ENCODE measurements around the gene LRRC55. TPM values are rescaled to one million over a fixed set of nuclear protein-coding genes. Genes with fewer than 3 reads are reported as not detected.
"Not testable (repeated sequence)": the region's sequence is repeated elsewhere in the genome, so short reads cannot be mapped to it uniquely, and the experiment has no call there.

The LRRC55 gene
- polyA plus RNA-seq, 4 donors: 6.4 to 6.6 (median 6.4) TPM

DNA sequence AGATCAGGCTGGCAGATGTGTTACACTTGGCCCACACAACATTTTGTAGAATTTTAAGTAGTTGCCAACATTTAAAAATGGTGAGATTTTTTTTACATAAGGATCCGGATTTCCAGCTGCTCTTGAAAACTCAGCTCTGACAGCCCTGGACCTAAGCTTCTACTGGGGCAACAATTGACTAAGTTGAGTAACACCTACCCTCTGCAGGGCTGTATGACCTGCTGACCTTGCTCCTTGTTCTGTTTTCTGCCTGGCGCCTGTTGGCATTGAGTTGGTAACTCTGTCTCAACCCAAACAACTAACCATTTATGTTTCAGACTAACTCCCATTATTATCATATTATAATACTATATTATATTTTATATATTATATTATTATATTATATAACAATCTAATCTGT, 21.1 kb upstream of the LRRC55 start:
- DNase-seq (ENCODE audit: low read depth in 4 of 4, low spot score in 3 of 4): no peak

DNA sequence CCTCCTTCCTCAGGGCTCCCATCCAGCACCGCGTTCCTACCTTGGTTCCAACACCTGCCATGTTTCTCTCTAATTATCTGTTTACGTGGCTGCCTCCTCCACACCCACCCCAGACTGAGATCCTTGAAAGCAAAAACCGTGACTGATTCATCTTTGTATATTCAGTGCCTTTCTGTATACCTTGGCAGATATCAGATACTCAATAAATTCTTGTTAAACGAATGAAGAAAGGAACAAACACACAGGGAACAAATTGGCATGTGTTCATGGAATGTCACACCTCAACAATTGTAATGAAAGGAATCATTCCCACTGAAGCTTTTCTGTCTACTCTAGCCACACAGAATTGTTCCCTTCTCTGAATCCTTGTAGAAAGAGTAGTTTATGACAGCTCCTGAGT, 20.4 kb upstream of the LRRC55 start:
- DNase-seq (ENCODE audit: low read depth in 4 of 4, low spot score in 3 of 4): no peak

DNA sequence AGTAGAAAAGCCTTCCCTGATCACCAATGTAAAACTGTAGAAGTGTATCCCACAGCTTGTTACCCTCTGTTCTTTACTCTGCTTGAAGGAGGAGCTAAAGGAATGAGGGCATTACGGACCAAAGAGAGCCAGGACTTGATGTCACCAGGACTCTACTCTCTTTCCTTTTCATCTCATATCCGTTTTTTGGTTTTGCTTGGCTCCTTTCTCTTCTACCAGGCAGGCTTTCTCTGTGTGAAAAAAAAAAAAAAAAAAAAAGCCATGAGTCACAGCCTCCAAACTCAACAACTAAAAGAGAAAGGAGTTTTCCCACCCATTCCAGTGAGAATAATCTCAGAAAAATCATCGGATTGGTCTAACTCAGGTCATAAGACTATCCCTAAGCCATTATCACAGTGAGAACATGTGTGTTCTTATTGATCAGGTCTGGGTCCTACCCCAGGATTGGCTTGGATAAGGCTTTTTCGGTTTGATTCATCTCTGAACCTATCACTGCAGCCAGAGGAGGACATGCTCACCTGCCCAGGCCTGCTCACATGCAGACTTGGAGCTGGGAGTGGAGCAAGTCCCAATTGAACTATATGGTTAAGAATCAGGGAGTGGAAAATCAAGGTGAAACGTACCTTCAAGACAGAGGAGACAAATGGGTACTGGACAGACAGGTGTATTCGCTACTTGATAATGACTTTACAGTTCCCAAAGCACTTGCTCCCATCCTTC, 19.4 kb upstream of the LRRC55 start:
- no peak for DNase-seq (ENCODE audit: low read depth in 4 of 4, low spot score in 3 of 4)

DNA sequence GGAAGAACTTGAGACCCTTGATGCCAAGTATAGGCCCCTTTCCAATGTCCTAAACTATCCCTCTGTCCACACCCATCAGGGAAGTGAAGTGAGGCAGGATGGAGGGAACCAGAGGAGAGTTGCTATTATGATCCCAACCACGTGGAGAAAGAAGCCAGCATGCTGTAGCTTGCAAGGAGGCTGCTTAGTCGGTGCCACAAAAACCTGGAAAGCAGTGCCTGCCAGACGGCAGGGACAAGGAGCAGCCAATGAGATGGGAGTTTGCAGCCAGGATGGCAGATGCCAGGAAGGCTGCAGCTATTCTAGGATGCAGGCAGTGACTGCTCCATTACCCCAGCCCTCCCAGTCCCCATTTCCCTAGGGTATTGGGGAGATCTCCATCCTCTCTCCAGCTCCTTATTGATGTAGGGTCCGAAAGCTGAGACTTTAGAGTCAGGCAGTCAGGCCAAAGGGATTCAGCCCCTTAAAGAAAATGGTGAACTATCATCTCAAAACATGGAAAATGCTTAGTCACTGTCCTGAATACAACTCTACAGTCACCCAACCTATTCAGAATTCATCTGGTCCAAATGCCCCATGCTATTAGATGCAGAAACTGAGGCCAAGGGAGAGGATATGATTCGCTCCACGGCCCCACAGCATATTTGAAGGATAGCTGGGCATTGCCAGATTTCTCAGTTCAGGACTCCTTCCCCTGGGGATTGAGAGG, 18.4 kb upstream of the LRRC55 start:
- no peak for DNase-seq (ENCODE audit: low read depth in 4 of 4, low spot score in 3 of 4)

DNA sequence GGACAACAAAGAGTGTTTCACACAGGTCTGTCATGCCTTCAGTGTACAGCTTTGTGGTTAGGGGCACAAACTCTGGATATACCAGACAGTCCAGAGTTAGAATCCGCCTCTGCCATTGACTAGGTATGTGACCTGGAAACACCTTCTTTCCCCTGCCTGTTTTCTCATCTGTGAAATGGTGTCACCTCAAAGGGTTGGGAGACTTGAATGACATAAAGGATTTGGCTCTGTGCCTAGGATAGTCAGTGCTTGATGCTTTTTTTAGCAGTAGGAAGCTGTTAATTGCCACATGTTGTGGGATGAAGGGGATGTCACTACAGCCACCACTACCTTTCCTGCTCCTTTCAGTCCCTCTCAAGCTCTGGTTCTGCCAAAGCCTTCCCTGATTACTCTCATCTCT, 17.4 kb upstream of the LRRC55 start:
- DNase-seq (ENCODE audit: low read depth in 4 of 4, low spot score in 3 of 4): no peak

DNA sequence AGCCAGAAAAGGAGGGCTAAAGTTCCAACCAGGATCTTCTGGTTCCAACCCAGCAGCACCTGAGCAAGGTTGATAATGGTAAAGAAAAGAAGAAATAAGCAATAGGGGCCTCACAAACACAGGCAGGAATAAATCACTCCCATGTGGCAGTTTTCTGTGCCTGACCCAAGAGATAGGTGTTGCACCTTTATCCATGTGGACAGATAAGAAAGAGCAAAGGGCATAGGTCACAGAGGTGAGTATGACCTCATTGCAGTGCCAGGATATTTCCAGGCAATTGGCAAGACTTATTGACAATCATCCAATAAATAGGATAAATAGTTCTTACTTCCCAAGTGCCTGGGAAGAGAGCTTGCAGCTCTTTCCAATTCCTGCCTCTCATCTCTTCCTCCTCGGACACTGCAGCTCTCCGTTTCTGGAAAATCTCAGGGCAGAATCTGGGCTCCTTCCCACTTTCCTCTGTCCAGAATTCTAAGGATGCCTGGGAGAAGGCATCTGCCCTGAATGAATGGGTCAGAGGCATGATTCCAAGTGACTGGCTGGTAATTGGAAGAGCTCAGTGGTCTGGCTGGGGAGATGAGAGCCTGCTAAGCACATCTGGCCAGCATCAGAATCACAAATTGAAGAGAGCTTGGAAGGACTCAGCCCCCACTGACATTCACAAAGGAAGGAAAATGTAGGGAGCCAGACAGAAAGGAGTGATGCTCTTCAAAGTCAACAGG, 14.5 kb upstream of the LRRC55 start:
- no peak for DNase-seq (ENCODE audit: low read depth in 4 of 4, low spot score in 3 of 4)

DNA sequence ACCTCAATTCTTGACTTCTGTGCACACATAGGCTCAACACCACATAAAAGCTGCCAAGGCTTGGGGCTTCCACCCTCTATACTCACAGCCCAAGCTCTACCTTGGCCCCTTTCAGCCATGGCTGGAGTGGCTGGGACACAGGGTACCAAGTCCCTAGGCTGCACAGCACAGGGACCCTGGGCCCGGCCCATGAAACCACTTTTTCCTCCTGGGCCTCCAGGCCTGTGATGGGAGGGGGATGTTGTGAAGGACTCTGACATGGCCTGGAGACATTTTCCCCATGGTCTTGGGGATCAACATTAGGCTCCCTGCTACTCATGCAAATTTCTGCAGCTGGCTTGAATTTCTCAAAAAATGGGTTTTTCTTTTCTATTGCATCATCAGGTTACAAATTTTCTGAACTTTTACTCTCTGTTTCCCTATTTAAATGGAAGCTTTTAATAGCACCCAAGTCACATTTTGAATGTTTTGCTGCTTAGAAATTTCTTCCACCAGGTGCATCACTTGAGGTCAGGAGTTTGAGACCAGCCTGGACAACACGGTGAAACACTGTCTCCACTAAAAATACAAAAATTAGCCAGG, 11.9 kb upstream of the LRRC55 start:
- not testable (repeated sequence) for DNase-seq (ENCODE audit: low read depth in 4 of 4, low spot score in 3 of 4)

DNA sequence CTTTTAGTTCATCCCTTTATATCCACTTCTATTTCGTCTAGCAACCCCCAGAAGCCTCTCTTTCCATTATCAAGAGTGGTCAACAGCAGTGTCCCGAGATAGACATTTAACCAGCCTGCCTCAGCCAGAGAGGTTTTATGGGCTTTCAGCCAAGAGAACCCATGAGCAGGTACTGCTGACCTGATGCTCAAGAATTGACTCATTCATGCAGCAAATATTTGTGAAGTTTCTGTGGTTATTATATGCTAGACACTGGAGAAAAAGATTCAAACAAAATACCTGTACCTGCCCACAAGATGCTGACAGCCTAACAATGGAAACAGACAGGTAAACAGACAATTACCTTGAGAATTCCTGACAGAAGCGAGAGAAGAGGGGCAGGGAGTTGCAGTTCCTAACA, 9.7 kb upstream of the LRRC55 start:
- DNase-seq (ENCODE audit: low read depth in 4 of 4, low spot score in 3 of 4): no peak

DNA sequence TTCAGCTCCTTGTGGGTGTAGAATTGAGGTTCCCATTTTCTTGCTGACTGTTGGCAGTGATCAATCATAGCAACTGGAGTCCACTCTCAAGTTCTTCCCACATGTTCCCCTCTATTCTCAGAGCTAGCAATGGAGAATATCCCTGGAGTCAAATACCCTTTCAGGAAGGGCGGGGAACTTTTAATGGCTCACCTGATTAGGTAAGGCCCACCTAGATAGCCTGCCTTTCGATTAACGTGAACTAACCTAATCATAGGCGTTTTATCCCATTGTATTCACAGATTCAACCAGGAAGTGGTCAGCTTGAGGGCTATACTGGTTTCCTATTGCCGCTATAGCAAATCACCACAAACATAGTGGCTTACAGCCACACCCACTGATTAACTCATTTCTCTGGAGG, 7.1 kb upstream of the LRRC55 start:
- DNase-seq (ENCODE audit: low read depth in 4 of 4, low spot score in 3 of 4): no peak

DNA sequence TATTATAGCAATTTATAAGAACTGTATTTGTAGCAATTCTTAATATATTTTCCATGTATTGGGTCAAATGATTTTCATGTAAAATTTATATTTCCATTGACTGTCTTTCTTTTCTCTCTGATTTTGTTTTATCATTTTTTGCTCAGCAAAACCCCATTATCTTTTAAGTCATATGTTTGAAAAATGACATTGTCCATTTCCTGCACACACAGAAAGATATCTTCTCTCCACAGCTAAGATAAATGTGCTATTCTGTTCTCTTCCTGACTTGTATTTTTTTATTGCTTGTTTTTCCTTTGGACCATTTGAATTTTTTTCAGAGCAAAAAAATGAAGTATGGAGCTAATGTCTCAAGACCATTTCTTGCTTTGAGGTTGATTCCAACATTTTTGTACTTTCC, 6.3 kb upstream of the LRRC55 start:
- DNase-seq (ENCODE audit: low read depth in 4 of 4, low spot score in 3 of 4): no peak

DNA sequence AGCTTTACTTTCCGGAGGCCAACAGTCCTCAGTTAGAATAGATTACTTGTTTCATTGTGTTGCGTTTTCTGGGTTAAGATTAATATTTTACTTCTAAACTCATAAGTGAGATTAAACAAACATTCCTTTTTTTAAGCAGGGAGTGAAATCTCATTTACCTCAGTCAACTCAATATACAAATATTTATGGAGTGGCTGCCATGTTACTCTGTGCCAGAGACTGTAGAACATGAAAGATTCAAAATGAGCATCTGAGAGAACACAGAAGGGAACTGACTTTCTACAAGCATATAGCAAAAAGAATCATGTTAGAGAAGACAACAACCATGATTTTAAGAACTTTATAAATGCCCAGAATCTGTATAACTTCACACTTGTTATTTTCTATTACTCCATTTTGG, 3.4 kb upstream of the LRRC55 start:
- DNase-seq (ENCODE audit: low read depth in 4 of 4, low spot score in 3 of 4): no peak

DNA sequence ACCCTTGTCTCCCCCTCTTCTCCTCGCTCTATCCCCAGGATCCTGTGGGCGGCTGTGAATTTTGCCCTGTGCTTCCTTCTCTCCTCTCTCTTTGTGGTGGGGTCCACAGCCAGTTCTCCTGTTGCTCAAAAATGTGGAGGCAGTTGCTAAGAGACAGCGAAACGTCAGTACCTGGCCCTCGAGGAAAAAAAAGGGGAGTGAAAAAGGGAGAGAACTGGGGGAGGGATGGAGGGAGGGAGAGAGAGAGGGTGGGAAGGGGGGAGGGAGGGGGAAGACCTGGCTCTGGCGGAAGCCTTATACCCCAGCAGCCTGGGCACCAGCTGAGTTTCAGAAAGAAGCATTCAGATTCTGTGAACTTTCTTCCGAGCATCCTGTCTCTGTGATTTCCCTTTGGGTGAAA, 2.1 kb upstream of the LRRC55 start:
- DNase-seq (ENCODE audit: low read depth in 4 of 4, low spot score in 3 of 4): no peak

DNA sequence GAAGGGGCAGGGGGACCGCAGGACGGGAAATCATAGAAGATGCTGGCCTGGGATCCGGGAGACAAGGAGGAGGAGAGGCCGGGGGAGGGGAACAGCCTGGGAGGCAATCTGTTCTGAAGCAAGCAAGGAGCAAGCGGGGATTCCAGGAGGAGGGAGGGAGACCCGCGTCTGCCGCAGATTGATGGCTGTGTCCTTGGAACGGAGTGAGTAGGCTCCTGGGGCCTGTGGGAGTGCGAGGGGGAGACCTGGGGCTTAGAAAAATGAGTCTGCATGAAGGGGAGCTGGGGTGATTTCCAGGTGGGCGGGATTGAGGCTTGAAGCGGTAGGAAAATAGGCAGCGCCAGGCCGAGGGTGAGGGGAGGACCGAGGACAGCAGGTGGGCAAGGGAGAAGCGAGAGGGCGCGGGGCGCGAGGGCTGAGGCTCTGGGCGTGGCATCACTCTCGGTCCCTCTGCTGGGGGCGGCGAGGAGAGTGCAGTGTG, 1.6 kb upstream of the LRRC55 start:
- DNase-seq (ENCODE audit: low read depth in 4 of 4, low spot score in 3 of 4): peak in 1 of 4 donors; percentile 7

DNA sequence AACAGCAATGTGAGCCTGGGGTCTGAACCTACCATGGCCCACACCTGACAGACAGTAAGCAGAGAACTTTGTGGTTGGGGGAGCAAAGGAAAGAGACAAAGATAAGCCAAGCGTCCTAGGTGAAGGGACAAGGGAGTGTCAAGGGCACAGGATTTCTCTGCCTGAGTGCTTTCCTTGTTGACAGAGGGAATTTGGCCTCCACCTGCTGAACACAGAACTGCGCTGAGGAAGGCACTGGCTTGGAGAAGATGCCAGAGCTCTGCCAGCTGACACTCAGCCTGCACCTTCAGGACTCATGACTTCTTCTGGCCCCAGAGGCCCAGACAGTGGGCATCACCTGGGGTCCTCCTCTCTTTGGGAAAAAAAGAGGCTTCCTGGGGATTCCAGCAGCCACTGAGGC, 789 bp upstream of the LRRC55 start:
- no peak for DNase-seq (ENCODE audit: low read depth in 4 of 4, low spot score in 3 of 4)

DNA sequence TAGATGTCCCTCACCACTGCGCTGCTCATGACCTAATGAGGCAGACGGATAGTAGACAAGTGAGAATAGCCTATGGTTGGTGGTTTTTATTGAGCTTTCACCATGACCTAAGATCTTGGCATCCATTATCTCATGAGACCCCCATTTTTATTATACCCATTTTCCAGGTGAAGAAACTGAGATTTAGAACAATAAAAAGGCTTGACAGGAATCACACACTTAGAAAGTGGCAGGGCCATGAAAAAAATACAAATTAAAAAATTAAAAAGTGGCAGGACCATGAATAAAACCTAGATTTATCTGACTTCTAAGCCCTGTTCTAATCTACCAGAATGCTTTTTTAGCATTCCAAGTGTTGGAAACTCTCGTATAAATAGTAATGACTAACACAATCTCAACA, 1.1 kb downstream of the LRRC55 start:
- no peak for DNase-seq (ENCODE audit: low read depth in 4 of 4, low spot score in 3 of 4)

DNA sequence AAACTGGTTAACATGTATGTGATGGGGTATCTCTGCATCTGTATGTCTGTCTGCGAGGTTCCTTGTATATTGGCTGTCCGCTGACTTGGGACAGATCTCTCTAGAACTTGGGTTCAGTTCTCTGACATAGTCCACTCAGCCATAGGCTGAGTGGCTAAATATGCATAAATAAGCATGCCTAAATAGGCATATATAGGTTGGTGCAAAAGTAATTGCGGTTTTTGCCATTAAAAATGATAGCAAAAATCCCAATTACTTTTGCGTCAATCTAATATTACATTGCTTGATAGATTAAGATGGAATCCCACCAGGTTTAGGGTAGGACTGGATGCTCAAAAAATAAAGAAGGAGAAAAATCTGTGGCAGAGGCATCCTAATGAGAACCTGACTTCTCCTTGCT, 8.8 kb downstream of the LRRC55 start:
- no peak for DNase-seq (ENCODE audit: low read depth in 4 of 4, low spot score in 3 of 4)

DNA sequence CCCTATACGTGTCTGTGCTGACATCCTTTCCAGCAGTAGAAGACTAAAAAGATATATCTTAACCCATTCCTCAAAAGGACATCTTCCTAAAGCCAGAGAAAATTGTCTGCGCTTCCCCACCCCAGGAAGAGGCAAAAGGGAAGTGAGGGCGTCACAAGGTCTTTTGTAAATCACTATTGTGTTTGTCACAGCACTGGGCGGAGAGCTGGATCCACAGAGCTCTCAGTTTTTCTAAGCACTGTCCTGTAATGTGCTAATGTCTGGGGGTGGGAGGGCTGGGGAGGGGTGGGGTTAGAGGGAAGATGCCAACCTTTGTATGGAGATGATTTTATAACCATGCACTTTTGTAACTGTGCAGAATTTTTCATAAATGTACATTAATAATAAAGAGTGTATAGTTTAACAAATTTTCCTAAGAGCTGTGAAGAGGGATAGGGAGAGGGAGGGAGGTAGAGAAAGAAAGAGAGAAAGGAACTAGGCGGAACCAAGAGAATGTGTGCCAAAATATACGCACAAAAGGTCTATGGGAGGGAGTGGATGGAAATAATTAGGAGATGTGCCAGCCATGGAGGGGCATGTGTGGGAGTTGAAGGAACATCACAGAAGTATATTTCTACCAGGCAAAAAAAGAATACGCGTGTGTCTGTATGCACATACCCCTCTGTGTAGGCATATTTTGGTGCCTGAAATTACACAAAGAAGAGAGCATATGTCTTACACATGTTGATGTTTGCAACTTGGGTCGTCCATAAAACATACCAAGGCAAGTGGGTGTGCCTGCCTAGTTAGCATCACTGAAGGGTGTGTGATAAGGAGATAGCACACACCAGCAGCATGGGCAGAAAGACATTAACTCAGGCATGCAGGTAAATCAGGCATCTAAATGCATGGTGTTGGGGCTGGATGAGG, 9.8 kb downstream of the LRRC55 start:
- no peak for DNase-seq (ENCODE audit: low read depth in 4 of 4, low spot score in 3 of 4)

DNA sequence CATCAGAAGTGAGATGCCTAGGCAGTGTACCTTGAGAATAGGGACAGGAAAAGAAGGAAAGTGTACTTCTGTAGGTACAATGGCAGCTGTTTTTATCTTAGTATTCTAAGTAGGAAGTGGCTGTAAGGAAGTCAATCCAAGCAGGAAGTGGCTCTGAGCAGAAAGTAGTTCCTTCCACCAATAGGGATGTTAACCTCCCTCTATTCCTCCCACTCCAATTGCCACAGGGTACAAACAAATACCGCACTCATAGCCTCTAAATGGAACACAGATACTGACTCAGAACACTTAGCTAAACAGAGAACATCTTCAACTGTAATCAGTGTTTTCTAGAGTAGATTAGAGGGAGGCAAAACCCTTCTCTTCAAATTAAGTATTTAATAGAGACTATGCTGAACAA, 10.6 kb downstream of the LRRC55 start:
- no peak for DNase-seq (ENCODE audit: low read depth in 4 of 4, low spot score in 3 of 4)

DNA sequence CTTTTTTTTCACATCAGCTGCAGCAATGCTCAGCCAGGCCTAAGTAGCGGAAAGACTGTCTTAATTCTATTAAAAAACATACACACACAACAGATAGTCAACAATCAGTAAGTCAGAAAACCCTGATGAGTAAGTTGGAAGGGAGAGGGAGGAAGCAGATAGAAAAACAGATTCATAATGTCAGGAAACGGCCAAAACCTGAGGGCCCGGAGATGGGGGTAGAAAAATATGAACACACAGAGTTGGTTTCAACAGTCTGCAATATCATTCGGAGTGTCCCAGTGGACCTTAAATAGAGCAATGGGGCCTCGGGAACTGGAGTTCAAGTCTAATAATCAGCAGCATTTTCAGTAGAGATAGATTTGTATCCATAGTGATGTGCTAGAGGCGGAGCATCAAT, 14.8 kb downstream of the LRRC55 start:
- no peak for DNase-seq (ENCODE audit: low read depth in 4 of 4, low spot score in 3 of 4)

DNA sequence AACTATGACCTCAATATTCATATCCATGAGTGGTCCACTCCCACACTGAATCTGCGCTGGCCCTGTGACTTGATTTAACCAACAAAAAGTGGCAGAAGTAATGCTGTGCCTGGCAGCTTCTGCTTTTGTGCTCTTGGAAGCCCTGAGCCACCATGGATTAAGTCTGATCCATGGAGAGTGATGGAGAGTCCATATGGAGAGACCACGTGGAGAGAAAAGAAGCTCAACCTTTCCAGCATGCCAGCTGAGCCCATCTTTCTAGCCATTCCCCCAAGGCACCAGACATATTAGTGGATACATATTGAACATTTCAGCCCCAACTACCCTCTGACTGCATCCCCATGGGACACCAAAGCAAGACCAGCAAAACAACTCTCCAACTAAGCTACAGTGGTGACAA, 16.0 kb downstream of the LRRC55 start:
- no peak for DNase-seq (ENCODE audit: low read depth in 4 of 4, low spot score in 3 of 4)

Measured in right renal pelvis (tissue), 4 donors.